WTC11 (cell line): Measurements from ENCODE around the gene ATP6V0E1. TPM values are rescaled to one million over a fixed set of nuclear protein-coding genes. Genes with fewer than 3 reads are reported as not detected.

ENCODE experiments used
- ATF1 ChIP-seq: sonication (generic); formaldehyde crosslinking; IDR thresholded peaks from 2 replicates; pipeline ENCODE4 v1.8.1; 2023; ENCODE audit warnings: mild to moderate bottlenecking, moderate library complexity, missing genetic modification reagents
- ATF3 ChIP-seq: sonication (generic); formaldehyde crosslinking; conservative IDR thresholded peaks from 2 replicates; pipeline ENCODE4 v1.8.1; 2022; ENCODE audit warnings: mild to moderate bottlenecking, missing genetic modification reagents
- CREB1 ChIP-seq: sonication (generic); formaldehyde crosslinking; IDR thresholded peaks from 2 replicates; pipeline ENCODE4 v1.8.0; 2023; ENCODE audit warnings: mild to moderate bottlenecking, missing genetic modification reagents
- E2F1 ChIP-seq: sonication (generic); formaldehyde crosslinking; IDR thresholded peaks from 2 replicates; pipeline ENCODE4 v1.8.0; 2022; ENCODE audit warnings: mild to moderate bottlenecking, missing genetic modification reagents
- FOXP4 ChIP-seq: sonication (generic); formaldehyde crosslinking; IDR thresholded peaks from 2 replicates; pipeline ENCODE4 v1.8.0; 2022; ENCODE audit warnings: mild to moderate bottlenecking, missing genetic modification reagents
- HMGXB4 ChIP-seq: sonication (generic); formaldehyde crosslinking; IDR thresholded peaks from 2 replicates; pipeline ENCODE4 v1.8.1; 2023; ENCODE audit warnings: mild to moderate bottlenecking, moderate library complexity, missing genetic modification reagents
- MAX ChIP-seq: sonication (generic); formaldehyde crosslinking; IDR thresholded peaks from 2 replicates; pipeline ENCODE4 v1.8.0; 2022; ENCODE audit warnings: mild to moderate bottlenecking, missing genetic modification reagents
- MXD4 ChIP-seq: fragments of 250-450 bp; sonication (Bioruptor Pico); IDR thresholded peaks from 2 replicates; pipeline ENCODE4 v1.8.0; 2021; ENCODE audit warnings: mild to moderate bottlenecking, moderate library complexity, borderline replicate concordance
- NFATC4 ChIP-seq: fragments of 250-450 bp; sonication (Bioruptor Pico); IDR thresholded peaks from 2 replicates; pipeline ENCODE4 v1.9.0; 2021; ENCODE audit warnings: mild to moderate bottlenecking
- NFE2L1 ChIP-seq: sonication (generic); formaldehyde crosslinking; IDR thresholded peaks from 2 replicates; pipeline ENCODE4 v1.8.1; 2023; ENCODE audit warnings: missing genetic modification reagents
- NR1H2 ChIP-seq: sonication (generic); formaldehyde crosslinking; IDR thresholded peaks from 2 replicates; pipeline ENCODE4 v1.9.0; 2021; ENCODE audit warnings: mild to moderate bottlenecking, moderate library complexity, missing genetic modification reagents
- RELA ChIP-seq: sonication (generic); formaldehyde crosslinking; IDR thresholded peaks from 2 replicates; pipeline ENCODE4 v1.8.1; 2022; ENCODE audit warnings: missing genetic modification reagents, mild to moderate bottlenecking, borderline replicate concordance
- SMAD4 ChIP-seq: sonication (generic); formaldehyde crosslinking; IDR thresholded peaks from 2 replicates; pipeline ENCODE4 v1.8.0; 2022; ENCODE audit warnings: mild to moderate bottlenecking, missing genetic modification reagents
- TEAD1 ChIP-seq: sonication (generic); formaldehyde crosslinking; IDR thresholded peaks from 2 replicates; pipeline ENCODE4 v1.8.0; 2022; ENCODE audit warnings: mild to moderate bottlenecking, missing genetic modification reagents
- TEAD4 ChIP-seq: sonication (generic); formaldehyde crosslinking; IDR thresholded peaks from 2 replicates; pipeline ENCODE4 v1.8.0; 2022; ENCODE audit warnings: mild to moderate bottlenecking, missing genetic modification reagents
- ZMAT4 ChIP-seq: fragments of 250-450 bp; sonication (Bioruptor Pico); IDR thresholded peaks from 2 replicates; pipeline ENCODE4 v1.9.0; 2021; ENCODE audit warnings: mild to moderate bottlenecking
- ZNF232 ChIP-seq: sonication (generic); formaldehyde crosslinking; IDR thresholded peaks from 2 replicates; pipeline ENCODE4 v1.8.0; 2022; ENCODE audit warnings: mild to moderate bottlenecking, missing genetic modification reagents
- ZNF317 ChIP-seq: sonication (generic); formaldehyde crosslinking; IDR thresholded peaks from 2 replicates; pipeline ENCODE4 v1.8.1; 2023; ENCODE audit warnings: low read depth, mild to moderate bottlenecking, moderate library complexity, missing genetic modification reagents, borderline replicate concordance
- ZNF425 ChIP-seq: fragments of 250-450 bp; sonication (Bioruptor Pico); conservative IDR thresholded peaks from 2 replicates; pipeline ENCODE4 v1.9.0; 2021; ENCODE audit warnings: mild to moderate bottlenecking
- ZSCAN18 ChIP-seq: fragments of 250-450 bp; sonication (Bioruptor Pico); IDR thresholded peaks from 2 replicates; pipeline ENCODE4 v2.1.2; 2022; ENCODE audit warnings: mild to moderate bottlenecking, moderate library complexity
- total RNA-seq: library from RNA; stranded (reverse); gene quantifications from 3 replicates; pipeline ENCODE4 v1.2.3, GENCODE V29; 2021
- TF ChIP-seq, protein P1 (sequence below): sonication (generic); formaldehyde crosslinking; IDR thresholded peaks from 2 replicates; pipeline ENCODE4 v1.8.1; 2023; ENCODE audit warnings: mild to moderate bottlenecking, missing genetic modification reagents, moderate library complexity
- TF ChIP-seq, protein P2 (sequence below): fragments of 250-450 bp; sonication (Bioruptor Pico); IDR thresholded peaks from 2 replicates; pipeline ENCODE4 v1.9.0; 2021; ENCODE audit warnings: moderate library complexity, mild to moderate bottlenecking, inconsistent platforms, borderline replicate concordance
- TF ChIP-seq, protein P3 (sequence below): sonication (generic); formaldehyde crosslinking; IDR thresholded peaks from 2 replicates; pipeline ENCODE4 v1.8.1; 2022; ENCODE audit warnings: low read depth, mild to moderate bottlenecking, moderate library complexity, missing genetic modification reagents, borderline replicate concordance

The ATP6V0E1 gene
- total RNA-seq, 1 experiment from 2014 or later = 80.9 TPM

- TF ChIP-seq ZNF425 (CRISPR knock-in tag) (no peak), ATF1 (CRISPR knock-in tag) (no peak), NR1H2 (CRISPR knock-in tag) (no peak), TEAD4 (CRISPR knock-in tag) (no peak; the same call in 1 of the 2 replicates), MAX (CRISPR knock-in tag) (peak; percentile 91), SMAD4 (CRISPR knock-in tag) (no peak), ZNF232 (CRISPR knock-in tag) (0 out of 2 replicates have a peak, but pooled peaks have one; percentile 62), ZSCAN18 (CRISPR knock-in tag) (no peak), MXD4 (no peak), E2F1 (CRISPR knock-in tag) (no peak), TEAD1 (CRISPR knock-in tag) (peak; percentile 77), RELA (CRISPR knock-in tag) (no peak), FOXP4 (CRISPR knock-in tag) (peak; percentile 72), HMGXB4 (CRISPR knock-in tag) (no peak), ZNF317 (no peak), ATF3 (CRISPR knock-in tag) (no peak), NFE2L1 (CRISPR knock-in tag) (no peak), ZMAT4 (CRISPR knock-in tag) (no peak), CREB1 (CRISPR knock-in tag) (peak; percentile 47; the same call in 1 of the 2 replicates), NFATC4 (CRISPR knock-in tag) (no peak)
- TF ChIP-seq, protein P1, sequence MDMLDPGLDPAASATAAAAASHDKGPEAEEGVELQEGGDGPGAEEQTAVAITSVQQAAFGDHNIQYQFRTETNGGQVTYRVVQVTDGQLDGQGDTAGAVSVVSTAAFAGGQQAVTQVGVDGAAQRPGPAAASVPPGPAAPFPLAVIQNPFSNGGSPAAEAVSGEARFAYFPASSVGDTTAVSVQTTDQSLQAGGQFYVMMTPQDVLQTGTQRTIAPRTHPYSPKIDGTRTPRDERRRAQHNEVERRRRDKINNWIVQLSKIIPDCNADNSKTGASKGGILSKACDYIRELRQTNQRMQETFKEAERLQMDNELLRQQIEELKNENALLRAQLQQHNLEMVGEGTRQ = peak; percentile 99
- TF ChIP-seq, protein P2, sequence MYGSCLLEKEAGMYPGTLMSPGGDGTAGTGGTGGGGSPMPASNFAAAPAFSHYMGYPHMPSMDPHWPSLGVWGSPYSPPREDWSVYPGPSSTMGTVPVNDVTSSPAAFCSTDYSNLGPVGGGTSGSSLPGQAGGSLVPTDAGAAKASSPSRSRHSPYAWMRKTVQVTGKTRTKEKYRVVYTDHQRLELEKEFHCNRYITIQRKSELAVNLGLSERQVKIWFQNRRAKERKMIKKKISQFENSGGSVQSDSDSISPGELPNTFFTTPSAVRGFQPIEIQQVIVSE (CRISPR knock-in tag) = no peak
- TF ChIP-seq, protein P3, sequence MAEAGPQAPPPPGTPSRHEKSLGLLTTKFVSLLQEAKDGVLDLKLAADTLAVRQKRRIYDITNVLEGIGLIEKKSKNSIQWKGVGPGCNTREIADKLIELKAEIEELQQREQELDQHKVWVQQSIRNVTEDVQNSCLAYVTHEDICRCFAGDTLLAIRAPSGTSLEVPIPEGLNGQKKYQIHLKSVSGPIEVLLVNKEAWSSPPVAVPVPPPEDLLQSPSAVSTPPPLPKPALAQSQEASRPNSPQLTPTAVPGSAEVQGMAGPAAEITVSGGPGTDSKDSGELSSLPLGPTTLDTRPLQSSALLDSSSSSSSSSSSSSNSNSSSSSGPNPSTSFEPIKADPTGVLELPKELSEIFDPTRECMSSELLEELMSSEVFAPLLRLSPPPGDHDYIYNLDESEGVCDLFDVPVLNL (CRISPR knock-in tag) = no peak
These were observed at the start of gene ATP6V0E1 (continued) for GRCh38 chr5:172983542-172984243.
